GM13977 (cell line): ENCODE measurements around the gene TRMU.

Experiments
- DNase-seq: peaks from one replicate; pipeline ENCODE4 v3.0.0; 2012; ENCODE audit warnings: low spot score
- in situ Hi-C: fragments of 300-500 bp; cut with MboI; formaldehyde crosslinking; loops from one replicate; pipeline ENCODE4 v1.12.0; 2022; ENCODE audit warnings: low sequenced_read_pairs, low pct_unique_long_range_greater_than_20kb, mixed read lengths, inconsistent platforms; ENCODE audit not compliant: unreplicated experiment
- TF ChIP-seq, protein P1 (sequence below): IDR thresholded peaks from 2 replicates; pipeline ENCODE4 v1.5.1; 2012; ENCODE audit warnings: mild to moderate bottlenecking, control low read depth; ENCODE audit not compliant: insufficient read depth; ENCODE audit errors: extremely low read depth, missing control alignments

The TRMU gene, protein sequence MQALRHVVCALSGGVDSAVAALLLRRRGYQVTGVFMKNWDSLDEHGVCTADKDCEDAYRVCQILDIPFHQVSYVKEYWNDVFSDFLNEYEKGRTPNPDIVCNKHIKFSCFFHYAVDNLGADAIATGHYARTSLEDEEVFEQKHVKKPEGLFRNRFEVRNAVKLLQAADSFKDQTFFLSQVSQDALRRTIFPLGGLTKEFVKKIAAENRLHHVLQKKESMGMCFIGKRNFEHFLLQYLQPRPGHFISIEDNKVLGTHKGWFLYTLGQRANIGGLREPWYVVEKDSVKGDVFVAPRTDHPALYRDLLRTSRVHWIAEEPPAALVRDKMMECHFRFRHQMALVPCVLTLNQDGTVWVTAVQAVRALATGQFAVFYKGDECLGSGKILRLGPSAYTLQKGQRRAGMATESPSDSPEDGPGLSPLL

DNA sequence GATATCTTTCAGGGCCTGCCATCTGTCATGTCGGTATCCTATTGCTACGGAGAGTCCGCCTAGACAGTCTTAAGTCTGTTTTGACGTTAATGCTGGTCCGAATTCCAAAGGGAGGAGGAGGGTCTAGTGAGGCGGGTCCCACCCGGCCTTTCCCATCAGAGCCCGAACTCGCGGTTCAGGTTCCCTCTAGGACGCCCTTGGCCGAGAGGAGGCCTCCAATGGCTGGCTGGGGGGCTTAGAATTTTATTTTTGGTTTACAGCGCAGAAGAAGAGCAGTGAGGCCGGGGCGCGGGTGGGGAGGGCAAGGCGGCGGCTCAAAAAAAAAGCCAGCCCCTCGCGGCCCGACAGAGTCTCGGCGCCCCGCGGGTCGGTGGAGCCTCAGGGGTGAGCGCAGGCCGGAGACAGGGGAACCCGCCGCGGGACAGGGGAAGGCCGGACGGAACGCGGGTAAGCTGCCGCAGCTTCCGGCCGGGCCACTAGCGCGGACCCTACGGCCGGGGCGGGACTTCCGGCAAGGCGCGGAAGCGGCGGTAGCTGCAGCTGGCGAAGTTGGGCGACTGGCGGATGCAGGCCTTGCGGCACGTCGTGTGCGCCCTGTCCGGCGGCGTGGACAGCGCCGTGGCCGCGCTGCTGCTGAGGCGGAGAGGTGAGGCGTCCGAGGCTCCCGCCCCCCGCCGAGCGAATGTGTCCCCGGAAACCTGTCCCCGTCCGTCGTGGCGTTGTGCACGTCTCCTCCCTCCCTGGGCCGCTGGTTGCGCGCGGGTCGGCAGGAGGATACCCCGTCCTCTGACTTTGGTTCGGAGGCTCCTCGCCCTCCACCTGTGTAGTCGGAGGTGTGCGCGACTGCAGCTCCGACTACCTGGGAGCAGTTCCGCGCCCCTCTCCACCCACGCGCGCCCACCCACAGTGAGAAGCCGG, at the start of gene TRMU:
Gene TRMU, plus strand, starts transcription at position 514 of the 918 bp plus-strand sequence. Its CDS starts 51 bp downstream, at position 565.
- peak; percentile 98 for DNase-seq
- TF ChIP-seq, protein P1, sequence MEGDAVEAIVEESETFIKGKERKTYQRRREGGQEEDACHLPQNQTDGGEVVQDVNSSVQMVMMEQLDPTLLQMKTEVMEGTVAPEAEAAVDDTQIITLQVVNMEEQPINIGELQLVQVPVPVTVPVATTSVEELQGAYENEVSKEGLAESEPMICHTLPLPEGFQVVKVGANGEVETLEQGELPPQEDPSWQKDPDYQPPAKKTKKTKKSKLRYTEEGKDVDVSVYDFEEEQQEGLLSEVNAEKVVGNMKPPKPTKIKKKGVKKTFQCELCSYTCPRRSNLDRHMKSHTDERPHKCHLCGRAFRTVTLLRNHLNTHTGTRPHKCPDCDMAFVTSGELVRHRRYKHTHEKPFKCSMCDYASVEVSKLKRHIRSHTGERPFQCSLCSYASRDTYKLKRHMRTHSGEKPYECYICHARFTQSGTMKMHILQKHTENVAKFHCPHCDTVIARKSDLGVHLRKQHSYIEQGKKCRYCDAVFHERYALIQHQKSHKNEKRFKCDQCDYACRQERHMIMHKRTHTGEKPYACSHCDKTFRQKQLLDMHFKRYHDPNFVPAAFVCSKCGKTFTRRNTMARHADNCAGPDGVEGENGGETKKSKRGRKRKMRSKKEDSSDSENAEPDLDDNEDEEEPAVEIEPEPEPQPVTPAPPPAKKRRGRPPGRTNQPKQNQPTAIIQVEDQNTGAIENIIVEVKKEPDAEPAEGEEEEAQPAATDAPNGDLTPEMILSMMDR = no peak
- in situ Hi-C loops = no loop called here

DNA sequence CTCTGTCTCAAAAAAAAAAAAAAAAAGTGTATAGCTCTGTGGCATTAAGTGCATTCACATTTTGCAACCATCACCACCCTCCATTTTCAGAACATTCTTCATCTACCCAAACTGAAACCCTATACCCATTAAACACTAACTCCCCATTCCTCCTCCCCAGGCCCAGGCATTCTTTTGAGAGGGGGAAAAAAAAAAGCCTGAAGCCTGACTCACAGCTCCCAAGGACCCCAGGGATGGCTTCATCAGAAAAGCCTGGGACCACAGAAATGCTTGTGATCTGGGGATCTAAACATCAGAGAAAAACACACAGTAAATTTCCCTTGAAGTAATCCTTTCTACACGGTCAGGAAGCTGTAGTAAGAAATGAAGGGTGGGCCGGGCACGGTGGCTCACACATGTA, 49.5 kb upstream of the TRMU start:
- TF ChIP-seq, protein P1 = no peak
- DNase-seq = no peak
- in situ Hi-C loops = no loop called here

DNA sequence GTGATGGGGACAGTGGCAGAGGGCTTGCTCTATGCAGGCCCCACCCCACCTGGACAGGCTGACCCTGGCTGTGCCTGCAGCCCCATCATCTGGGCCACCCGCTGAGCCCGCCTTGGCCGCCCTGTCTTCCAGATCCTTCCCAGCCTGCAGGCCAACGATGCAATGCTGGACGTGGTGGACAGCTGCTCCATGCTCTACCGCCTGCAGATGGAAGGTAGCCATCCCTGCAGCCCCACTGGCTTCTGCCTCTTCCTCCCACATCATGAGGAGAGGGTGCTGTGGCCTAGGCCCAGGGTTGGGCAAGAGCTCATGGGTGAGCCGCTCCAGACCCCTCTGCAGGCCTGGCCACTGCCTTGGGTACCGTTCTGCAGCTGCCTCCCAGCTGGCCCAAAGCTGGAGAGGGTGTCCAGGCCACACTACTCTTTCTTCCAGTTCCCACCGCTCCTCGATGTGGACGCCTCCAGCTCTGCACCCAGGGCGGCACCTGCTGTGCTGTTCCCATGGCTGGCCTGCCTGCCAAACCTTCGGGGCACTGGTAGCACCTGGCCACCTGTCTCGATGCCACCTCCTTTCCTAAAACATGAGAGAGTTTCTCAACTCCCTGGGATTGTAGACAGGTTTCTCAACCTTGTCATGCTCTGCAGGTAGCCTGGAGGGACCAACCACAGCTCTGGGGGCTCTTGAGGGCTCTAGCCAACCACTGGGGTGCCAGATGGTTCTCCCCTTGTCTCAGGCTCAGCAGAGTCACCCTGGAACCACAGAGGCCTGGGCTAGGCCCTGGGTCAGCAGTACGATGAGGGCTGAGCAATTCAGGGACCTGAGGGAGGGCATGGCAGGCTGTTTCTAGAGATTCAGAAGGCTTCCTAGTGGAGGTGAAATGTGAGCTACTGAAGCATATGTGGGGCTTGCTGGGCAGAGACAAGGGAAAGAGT, 48.3 kb upstream of the TRMU start:
- TF ChIP-seq, protein P1 = no peak
- in situ Hi-C loops = no loop called here

DNA sequence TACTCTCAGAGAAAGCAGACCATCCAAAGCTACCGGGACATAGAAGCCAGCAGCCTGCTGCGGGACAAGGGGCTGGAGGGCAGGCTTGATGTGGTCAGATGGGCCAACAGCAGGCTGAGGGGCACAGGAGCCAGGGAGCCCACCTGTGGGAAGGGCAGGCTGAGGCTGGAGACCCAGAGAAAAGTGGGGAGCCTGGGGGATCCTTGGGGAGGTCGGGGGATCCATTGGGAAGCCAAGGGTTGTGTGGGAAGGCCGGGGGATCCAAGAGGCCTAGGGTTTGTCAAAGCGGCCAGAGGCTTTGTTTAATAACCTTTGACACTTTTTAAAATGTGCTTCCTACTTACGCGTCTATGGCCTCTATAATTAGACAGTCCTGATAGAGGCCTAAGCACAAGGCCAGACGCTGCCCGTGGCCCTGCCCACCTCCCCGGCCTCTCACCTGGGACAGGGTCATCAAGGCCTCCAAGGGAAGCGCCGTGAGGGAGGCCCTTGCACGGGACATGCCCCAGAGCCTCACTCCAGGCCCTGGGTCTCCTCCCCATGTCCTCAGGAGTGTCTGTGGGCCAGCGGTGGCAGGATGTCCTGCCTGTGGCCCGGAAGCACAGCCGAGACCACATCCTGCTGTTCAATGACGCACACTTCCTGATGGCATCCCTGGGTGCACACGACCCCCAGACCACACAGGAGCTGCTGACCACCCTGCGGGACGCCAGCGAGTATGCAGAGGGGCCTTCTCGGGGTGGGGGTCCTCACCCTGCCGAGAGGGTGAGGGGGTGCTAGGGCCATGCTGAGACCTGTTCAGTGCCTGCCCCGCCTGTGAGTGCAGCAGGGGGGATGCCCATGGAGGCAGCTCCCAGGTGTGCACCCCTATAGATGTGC, 47.4 kb upstream of the TRMU start:
- in situ Hi-C loops = no loop called here
- peak; percentile 89 for DNase-seq
- TF ChIP-seq, protein P1 = no peak

More for the DNA sequence above, 48.3 kb upstream of the TRMU start:
- no peak for DNase-seq

DNA sequence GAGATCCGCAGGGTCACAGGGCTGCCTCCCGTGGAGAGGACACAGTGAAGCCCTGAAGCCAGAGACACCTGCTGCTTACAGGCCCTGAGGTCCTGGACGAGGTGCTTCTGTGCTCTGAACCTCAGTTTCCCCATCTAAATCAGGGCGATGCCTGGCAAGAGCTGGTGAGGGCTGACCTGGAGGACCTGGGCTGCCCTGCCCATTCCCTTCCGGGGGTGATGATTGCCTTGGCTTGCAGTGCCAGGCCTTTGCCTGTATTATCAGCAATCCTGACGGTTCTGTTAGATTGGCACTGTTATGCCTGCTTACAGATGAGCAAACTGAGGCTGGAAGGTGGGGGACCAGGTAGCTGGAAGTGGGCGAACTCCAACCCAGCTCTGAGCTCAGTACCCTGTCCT, 46.7 kb upstream of the TRMU start:
- in situ Hi-C loops = no loop called here
- TF ChIP-seq, protein P1 = no peak
- DNase-seq = no peak
